HG03460 (cell line): ENCODE measurements around the gene SCN1B.
"Not testable (repeated sequence)": the region's sequence is repeated elsewhere in the genome, so short reads cannot be mapped to it uniquely, and the experiment has no call there.

Experiments used
- ATAC-seq: cut with Tn5 transposase; IDR thresholded peaks from one replicate; pipeline ENCODE4 v1.9.1; 2021; ENCODE audit not compliant: unreplicated experiment

Gene SCN1B

DNA sequence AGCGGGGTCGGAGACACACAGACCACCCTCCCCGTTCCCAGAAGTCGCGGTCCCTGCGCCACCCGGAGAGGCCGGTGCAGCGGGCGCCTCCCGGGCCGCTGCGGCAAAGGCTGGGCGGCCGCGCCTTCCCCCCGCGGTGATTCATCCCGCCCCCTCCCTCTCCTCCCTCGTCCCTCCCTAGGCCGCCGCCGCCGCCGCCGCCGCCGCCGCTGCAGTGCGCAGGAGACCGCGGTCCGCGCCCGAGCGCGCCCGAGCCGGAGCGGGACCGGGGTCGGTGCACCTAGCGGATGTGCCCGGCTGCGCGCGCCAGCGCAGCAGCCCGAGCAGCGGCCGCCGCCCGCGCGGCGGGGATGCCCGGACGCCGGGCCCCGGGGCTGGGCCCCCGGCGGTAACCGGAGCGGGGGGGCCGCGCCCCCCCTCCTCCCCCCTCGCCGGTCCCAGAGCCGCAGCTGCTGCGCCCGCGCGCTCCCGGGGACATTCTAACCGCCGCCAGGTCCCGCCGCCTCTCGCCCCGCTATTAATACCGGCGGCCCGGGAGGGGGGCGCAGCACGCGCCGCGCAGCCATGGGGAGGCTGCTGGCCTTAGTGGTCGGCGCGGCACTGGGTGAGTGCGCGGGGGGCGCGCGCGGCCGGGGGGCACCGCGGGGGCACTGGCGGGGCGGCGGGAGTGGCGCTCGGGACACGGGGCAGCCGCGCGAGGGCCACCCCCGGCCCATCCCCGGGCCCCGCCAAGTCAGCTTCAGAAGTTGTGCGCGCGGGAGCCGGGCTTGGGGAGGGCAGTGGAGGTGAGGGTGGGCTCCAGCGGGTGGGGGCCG is at the start of gene SCN1B:
Gene SCN1B, plus strand, starts transcription at position 214 of the 815 bp plus-strand sequence. Its CDS starts 351 bp downstream, at position 565.
- ATAC-seq, result no peak

DNA sequence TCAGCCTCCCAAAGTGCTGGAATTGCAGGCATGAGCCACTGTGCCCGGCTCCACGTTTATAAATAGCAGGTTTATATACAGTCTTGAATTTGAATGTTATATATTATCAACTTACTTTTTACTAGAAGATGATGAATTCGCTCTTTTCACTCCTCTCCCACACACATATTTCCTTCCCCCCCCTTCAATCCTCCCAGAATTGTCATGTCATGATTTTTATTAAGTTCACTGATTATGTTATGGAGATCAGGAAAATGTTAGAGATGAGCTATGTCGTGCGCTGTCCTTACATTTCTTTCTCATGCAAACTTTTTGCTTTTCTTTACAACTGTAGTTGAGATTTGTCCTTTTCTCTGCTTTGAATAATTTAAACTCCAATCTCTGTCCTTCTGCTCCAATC is 48.0 kb upstream of the SCN1B start:
- ATAC-seq, result no peak

DNA sequence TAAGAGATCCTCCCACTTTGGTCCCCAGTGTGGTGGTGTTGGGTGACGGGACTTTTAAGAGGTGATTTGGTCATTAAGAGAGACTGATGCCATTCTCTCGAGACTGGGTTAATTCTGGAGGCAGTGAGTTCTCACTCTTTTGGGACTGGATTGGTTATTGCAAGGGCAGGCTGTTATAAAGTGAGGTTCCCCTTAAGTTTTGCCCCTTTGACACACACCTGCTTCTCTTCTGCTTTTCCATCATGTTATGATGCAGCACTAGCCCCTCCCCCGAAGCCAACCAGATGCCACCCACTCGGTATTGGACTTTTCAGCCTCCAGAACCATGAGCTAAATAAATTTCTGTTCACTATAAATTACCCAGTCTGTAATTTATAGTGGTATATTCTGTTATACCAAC is 46.5 kb upstream of the SCN1B start:
- no peak for ATAC-seq

DNA sequence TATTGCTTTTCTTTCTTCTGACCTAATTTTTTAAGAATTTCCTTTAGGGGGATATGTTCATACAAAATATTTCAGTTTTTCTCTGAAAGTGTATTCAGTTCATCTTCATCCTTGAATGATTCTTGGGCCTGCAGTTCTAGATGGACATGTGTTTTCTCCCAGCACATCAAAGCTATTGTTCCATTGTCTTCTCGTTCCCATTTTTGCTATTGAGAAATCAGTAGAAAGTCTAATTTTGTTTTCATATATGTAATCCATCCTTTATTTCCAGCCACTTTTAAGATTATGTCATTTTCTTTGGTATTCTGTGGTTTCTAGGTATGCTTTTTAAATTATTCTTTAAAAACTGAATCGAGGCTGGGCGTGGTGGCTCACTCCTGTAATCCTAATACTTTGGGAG is 46.0 kb upstream of the SCN1B start:
- no peak for ATAC-seq

DNA sequence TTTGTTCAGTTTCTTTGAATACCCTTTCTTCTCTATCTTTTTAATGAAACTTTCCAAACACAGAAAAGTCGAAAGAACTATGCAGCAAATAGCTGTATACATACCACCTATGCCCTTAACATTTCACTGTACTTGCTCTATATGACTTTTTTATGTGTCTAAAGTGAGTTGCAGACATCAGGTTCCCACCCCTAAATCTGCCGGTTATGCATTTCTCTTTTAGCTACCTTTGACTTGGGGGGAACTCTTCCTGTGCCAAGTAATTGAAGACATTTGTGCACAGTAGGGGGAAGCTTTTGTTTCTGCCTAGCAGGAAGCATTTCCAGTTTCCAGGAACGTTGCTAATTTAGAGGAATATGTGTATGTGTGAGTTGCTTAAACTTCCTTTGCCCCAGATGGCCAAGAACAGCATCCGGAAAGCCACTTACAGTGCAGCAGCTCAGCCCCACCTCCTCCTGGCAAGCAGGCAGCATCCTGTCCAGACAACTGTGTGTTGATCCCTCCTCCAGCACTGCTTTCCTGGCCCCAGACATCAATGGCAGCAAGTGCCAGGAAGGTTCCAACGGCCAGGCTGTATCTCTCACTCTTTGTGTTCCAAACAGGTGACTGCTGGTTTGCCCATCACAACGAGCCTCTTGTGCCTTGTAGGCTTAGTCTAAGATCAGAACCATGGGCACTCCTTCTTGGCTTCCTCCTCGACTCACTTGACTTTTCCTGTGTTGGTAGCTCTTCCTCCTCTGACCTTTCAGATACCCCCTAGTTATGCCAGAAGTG is 44.8 kb upstream of the SCN1B start:
- no peak for ATAC-seq

DNA sequence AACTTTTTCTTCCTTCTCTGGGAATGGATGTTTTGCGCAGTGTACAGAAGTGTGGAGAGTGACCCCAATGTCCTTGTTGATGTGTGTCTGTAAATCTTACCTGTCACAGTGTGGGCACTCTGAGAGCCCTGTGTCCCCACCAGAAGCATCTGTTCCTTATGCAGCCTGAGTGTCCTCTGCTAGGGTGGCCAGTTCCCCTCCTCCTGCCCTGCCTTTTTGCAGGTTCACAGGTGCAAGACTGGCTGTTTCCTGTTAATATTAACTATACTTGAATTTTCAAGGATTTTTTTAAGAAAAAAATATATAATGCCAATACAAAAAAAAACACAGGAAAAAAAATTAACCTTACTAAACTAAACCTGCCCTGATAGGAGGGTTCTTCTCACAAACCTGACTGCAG is 42.2 kb upstream of the SCN1B start:
- no peak for ATAC-seq

DNA sequence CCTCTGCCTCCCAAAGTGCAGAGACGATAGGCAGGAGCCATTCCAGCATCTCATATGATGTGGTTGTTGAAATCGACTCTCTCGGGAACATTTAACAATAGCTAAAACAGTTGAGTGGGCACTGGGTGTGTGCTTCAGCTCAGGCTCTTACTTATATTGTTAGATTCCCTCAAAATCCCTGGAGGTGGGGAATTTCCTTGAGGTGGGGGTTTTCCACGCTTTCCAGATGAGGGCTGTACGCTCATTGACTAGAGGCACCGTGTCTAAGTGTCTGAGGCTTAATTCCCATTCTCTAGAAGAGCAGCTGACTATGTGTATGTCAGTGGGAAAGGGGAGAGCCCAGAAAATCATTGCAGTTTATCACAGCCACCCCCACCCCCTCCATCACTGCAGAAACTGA is 41.0 kb upstream of the SCN1B start:
- no peak for ATAC-seq

DNA sequence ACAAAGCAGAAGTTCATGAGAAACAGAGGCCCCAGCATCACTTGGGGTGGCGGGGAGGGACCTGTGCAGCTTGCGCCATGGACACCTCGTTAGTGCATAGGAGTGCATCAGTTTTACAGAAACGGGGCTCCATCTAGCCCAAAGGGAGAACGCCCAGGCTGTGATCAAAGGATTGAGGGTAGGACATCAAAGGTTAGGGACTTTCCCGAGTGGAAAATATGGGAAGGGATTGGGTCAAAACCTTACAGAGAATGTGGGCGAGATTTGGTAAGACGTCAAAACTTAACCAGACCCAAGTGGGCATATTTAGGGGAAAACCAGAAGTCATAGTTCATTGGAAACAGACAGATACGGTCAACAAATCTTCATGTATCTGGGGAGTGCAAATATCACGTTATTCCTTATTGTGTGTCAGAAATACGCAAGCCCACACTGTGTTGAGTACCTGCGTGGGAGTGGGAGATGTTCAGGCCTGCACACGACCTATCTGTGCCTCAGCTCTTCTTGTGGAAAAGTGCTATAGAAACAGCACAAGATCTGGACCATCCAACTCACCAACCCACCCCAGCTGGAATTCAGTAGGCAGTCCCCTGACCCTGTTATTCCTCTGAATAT is 39.6 kb upstream of the SCN1B start:
- no peak for ATAC-seq

DNA sequence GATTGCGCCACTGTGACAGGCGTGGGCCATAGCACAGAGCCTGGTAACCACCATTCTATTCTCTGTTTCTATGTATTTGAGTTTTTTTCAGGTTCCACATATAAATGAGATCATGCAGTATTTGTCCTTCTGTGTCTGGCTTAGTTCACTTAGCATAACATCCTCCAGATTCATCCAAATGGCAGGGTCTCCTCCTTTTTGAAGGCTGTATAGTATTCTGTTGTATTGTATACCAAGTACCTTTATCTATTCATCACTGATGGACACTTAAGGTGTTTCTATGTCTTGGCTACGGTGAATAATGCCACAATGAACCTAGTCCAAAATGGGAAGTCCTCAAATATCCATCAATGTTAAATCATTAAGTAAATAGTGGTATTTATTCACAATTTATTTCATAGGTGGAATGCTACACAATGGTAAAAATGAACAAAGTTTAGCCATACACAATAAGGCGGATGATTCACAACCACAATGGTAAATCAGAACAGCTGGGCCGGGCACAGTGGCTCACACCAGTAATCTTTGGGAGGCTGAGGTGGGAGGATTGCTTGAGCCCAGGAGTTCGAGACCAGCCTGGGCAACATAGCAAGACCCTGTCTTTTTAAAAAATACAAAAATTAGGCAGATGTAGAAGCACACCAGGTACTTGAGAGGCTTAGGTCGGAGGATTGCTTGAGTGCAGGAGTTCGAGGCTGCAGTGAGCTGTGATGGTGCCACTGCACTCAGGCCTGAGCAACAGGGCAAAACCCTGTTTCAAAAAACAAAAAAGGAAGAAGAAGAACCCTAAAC is 38.5 kb upstream of the SCN1B start:
- ATAC-seq, result no peak

DNA sequence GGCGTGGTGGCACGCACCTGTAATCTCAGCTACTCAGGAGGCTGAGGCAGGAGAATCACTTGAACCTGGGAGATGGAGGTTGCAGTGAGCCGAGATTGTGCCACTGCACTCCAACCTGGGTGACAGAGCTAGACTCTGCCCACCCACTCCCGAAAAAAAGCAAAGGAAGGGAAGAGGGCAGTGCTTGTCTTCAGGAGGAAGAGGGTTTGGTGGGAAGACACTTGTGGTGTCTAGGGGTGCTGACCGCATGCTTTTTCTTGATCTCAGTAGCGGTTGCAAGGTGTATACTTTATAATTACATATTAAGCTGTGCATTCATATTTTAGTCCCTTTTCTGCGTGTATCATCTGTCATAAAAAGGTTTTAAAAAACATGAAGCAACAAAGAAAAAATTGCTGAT is 37.7 kb upstream of the SCN1B start:
- not testable (repeated sequence) for ATAC-seq

DNA sequence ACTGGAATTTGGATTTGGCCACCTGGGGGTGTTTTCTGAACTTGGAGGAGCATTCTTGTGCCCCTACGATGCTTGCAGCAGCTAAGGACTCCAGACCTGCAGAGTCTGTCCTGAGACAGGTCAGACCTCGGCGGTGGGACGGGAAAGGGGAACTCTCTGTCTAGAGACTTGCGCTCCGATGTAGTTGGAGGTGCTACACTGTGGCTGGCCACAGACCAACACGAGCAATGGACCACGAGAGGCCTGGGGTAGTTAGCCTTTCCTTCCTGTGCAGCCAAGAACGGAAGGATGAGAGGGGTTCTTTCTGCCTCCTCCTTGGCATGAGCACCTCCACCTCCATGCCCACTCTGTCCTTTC is 36.0 kb upstream of the SCN1B start:
- no peak for ATAC-seq

DNA sequence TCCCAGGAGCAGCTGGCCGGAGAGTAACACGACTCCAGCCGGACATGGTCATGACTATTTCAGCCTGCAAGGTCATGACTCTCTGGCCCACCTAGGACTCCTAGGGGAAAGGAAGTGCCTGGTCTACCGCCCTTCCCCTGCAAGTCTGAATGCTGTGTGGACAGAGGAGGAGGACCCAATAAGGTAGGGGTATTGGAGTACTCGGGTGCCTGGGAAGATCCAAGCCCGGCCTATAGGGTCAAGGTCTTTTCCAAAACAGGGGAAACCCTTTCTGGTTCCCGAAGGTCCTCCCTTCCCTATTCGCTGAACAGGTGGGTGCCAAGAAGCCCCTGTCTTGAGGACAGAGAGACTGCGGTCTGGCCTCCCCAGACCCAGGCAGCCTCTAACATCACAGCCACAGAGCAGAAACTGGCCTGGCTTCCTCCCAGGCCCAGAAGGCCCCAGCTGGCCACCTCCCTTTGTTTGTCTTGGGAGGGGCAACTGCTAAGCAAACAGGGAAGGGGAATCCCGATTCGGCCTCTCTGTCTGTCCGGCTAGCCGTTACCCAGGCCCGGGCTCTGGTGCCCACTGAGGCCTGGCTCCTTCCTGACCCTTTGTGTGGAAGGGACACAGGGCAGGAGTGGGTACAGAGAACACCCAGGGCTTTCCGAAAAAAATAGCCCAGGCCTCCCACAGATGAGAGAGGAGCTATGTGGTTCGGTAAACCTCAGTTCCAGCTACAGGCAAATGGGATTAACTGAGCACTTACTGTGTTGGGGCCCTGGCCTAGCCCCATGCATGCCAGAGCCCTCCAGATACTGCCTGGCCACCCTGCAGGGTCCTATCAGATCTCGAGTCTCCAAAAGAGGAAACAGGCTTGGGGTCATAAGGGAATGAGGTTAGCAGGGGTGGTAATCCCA is 35.4 kb upstream of the SCN1B start:
- no peak for ATAC-seq

DNA sequence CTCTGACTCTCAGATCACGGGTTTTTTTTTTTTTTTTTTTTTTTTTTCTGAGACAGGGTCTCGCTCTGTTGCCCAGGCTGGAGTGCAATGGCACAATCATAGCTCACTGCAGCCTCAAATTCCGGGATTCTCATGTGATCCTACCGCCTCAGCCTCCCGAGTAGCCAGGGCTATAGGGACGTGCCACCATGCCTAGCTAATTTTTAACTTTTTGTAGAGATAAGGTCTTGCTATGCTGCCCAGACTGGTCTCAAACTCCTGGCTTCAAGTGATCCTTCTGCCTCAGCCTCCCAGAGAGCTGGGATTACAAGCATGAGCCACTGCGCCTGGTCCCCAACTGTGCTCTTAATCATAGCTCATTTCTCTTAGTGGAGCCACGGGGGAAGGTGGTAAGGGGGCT is 34.7 kb upstream of the SCN1B start:
- no peak for ATAC-seq

DNA sequence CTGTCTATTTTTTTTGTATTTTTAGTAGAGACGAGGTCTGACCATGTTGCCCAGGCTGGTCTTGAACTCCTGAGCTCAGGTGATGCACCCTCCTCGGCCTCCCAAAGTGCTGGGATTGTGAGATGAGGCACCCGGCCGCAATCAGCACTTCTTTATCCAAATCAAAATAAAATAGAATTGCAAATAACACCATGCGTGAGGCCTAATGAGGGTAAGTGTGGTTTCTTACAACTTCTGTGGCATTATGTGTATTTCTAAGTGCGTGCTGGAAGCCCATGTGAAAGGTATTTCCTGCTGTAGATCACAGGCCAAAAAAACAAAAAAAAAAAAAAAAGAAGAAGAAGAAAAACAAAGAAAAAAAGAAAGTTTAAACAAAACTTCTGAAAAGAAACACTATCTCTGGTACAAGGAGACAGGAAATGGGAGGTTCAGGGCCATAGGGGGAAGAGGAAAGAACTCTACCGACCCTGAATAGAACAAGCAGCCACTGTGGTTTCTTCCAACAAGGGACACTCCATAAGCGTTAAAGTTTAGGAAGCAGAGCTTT is 33.1 kb upstream of the SCN1B start:
- no peak for ATAC-seq

DNA sequence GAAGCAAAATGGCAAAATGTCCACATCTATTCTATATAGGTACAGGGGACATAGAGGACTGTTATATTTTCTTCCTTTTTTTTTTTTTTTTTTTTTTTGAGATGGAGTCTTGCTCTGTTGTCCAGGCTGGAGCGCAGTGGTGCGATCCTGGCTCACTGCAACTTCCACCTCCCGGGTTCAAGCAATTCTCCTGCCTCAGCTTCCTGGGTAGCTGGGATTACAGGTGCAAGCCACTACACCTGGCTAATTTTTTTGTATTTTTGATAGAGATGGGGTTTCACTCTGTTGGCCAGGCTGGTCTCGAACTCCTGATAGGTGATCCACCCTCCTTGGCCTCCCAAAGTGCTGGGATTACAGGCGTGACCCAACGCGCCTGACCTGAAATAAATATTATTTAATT is 32.0 kb upstream of the SCN1B start:
- not testable (repeated sequence) for ATAC-seq

DNA sequence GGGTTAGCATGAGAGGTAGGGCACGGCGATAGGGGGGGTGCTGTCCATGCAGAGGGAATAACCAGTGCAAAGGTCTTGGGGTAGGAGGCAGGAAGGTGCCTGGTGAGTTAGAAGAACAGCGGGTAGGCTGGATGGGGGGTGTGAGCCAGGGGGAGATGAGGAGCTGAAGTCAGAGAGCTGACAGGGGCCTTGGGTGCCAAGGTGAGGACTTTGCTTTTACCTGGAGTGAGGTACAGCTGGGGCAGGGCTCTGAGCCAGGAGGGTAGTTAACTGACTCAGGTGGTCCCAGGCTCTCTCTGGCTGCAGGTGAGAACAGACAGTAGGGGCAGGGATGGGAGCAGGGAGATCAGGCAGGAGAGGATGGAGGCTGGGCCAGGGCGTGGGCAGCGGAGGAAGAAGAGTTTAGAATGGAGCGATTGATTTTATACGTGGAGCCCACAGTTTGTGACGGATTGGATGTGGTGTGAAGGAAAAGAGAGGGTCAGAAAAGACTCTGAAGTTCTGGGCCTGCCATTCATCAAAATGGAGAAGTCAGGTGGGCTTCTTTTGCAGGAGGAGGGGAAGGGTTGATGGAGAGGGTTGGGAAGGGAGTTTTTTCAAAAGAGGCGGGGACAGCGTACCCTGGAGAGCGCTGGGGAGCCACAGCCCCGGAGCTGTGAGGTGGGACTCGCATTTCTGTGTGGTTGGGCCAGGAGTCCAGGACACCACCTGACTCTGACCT is 31.3 kb upstream of the SCN1B start:
- ATAC-seq, result no peak

DNA sequence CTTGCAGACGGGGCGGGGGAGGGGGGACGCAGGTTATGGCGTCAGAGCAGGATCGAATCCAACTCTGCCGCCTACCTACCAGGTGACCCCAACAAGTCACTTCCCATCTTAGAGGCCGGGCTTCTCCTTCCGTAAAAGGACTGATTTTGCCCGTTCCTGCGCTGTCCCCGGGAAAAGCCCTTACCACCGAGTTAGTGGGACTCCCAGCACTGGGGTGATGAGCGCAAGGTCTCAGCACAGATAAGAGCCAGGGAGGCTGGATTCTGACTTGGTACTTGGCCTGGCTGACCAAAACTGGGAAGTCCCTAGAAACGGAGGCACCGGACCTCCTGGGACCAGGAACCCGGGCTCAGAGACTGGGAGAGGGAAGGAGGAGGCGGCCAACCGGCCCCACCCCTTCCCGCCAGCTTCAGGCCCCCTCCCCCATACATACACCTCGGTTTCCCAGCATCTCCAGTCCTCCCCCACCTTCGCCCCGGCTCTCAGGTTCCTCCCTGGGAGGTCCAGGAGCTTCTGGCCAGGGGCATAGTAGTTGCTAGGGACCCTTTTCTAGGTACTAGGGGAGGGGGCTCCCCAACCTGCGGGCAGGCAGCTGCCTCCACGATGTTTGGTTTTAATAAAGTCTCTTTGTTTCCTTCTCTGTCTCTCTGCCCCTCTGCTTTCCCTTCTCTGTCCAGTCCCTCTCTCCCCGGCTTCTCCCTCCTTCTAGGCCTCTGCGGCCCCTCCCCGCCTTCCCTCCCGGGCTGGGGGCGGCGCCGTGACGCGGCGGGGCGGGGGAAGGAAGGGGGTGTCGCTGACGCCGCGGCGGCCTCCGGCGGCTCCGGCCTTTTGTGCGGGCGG is 30.6 kb upstream of the SCN1B start, which contains the start of gene GRAMD1A:
Gene GRAMD1A, plus strand, starts transcription at position 826 of the 840 bp plus-strand sequence. CDS start 156 bp downstream, outside the sequence.
- peak; percentile 52 for ATAC-seq

DNA sequence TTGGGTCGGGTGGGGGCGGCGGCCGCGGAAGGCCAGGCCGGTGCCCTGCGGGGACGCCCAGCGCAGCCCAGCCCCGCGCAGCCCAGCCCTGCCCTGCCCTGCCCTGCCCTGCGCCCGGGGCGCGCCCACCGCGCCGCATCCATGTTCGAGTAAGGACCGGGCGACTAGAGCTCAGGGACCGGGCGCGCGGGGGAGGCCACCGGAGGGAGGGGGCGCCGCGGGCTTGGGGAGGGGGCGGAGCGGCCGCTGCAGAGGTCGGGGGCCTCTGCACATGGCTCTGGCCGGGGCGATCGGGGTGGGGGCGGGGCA is 30.0 kb upstream of the SCN1B start:
- peak; percentile 1 for ATAC-seq
